Liver (tissue), 3 donors: ENCODE measurements around the gene STX10.

Experiments used
- CTCF ChIP-seq: fragments of 150-350 bp; IDR thresholded peaks from 2 replicates; pipeline ENCODE4 v1.5.1; 2017; ENCODE audit warnings: improper control_type of control experiment, low read depth, low read length; ENCODE audit not compliant: missing input control
- RXRA ChIP-seq, 2 donors: IDR thresholded peaks; 2 replicates each; pipeline ENCODE4 v1.6.1; 2017 to 2018; ENCODE audit warnings: antibody characterized with exemption in 2 of 2, mild to moderate bottlenecking in 1 of 2
- TAF1 ChIP-seq: conservative IDR thresholded peaks from 2 replicates; pipeline ENCODE4 v1.6.1; 2016; ENCODE audit warnings: antibody characterized with exemption, mild to moderate bottlenecking
- donor health status: healthy.
- donor health status: healthy.

- TF ChIP-seq RXRA (IDR thresholded peaks at IDR 0.05) (no peak), CTCF (no peak), TAF1 (no peak)
Observed at GRCh38 chr19:13132471-13133180, 17.5 kb downstream of the STX10 start.
